ENCODE results near the gene GPANK1. TPM values are rescaled to one million over a fixed set of nuclear protein-coding genes. Genes with fewer than 3 reads are reported as not detected.

Gene GPANK1
- total and polyA plus RNA-seq, 12 donors, result 7.4 to 61.2 (median 17.2) TPM

DNA sequence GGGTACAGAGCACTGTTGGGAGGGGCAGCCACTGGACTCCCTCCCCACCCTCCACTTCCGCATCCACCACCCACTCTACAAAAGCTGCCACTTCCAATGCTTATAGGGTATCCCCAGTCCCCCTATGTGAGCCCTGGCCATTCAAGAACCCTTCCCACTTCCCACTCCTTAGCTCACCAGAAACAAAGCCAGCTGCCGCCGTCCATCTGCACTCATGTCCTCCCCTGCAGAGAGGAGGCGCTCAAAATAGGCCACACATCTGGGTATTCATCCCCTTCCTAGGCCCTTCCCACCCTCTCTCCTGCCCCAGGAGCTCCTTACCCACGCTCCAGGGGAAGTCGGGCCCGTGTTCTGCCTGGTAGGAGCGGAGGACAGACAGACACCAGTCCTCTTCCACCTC lies 22.5 kb upstream of the GPANK1 start:
- Histone ChIP-seq H3K36me3 (replicated peaks in 1 of 2) (peaks cover 0 to 67% of the 10 kb centered on the region in 2 donors), H3K27me3 (no peaks in the 10 kb centered on the region), H3K4me1 (replicated peaks in 1 of 2) (no peaks in the 10 kb centered on the region), H3K4me3 (no peak overlapping the region), H3K27ac (no peak overlapping the region), H3K9me3 (replicated peaks in 1 of 3) (no peaks in the 10 kb centered on the region)
- DNase-seq, result no peak
- WGBS, 4 donors, result 88 to 95% (median 90%) methylated on average over 8 of the region's 8 CpGs
- intact Hi-C loops (cut with DNase I), result loop anchor here (5.0 to 10.0 kb wide), 2 partner anchors 147 to 150 kb away; no protein-coding TSS in a partner anchor
- no peak for TF ChIP-seq CTCF (IDR thresholded peaks at IDR 0.05)
- TF ChIP-seq POLR2A (IDR thresholded peaks at IDR 0.05), result no peak

GRCh38 chr6:31686483-31686882 lies 21.7 kb upstream of the GPANK1 start:
- Histone ChIP-seq H3K27me3 (no peaks in the 10 kb centered on the region), H3K4me1 (replicated peaks in 1 of 2) (no peaks in the 10 kb centered on the region), H3K27ac (no peak overlapping the region), H3K9me3 (replicated peaks in 1 of 3) (no peaks in the 10 kb centered on the region), H3K4me3 (no peak overlapping the region), H3K36me3 (replicated peaks in 1 of 2) (peaks cover 0 to 58% of the 10 kb centered on the region in 2 donors)
- WGBS, 4 donors, result 73 to 93% (median 92%) methylated on average over 5 of the region's 5 CpGs
- no peak for DNase-seq
- TF ChIP-seq CTCF (IDR thresholded peaks at IDR 0.05) (no peak), POLR2A (IDR thresholded peaks at IDR 0.05) (no peak)
- intact Hi-C loops (cut with DNase I), result loop anchor here (5.0 to 10.0 kb wide), 2 partner anchors 148 to 151 kb away; no protein-coding TSS in a partner anchor

- Histone ChIP-seq H3K4me1 (replicated peaks in 1 of 2) (peaks cover 9 to 10% of the 10 kb centered on the region in 2 donors), H3K27me3 (no peaks in the 10 kb centered on the region), H3K36me3 (replicated peaks in 1 of 2) (peaks cover 0 to 29% of the 10 kb centered on the region in 2 donors), H3K9me3 (replicated peaks in 1 of 3) (no peaks in the 10 kb centered on the region), H3K4me3 (no peak overlapping the region), H3K27ac (peak overlapping the region in 1 of 5 donors; percentile 31)
- 72 to 83% (median 78%) methylated on average over 13 of the region's 13 CpGs for WGBS, 4 donors
- no peak for TF ChIP-seq CTCF (IDR thresholded peaks at IDR 0.05)
- TF ChIP-seq POLR2A (IDR thresholded peaks at IDR 0.05), result no peak
- no peak for DNase-seq
- intact Hi-C loops (cut with DNase I), result loop anchor here in 1 of 2 donors (5.0 to 10.0 kb wide), 2 partner anchors 84 to 151 kb away; no protein-coding TSS in a partner anchor
These were observed 18.8 kb upstream of the GPANK1 start for GRCh38 chr6:31683591-31683990.

GRCh38 chr6:31681135-31681671 lies 16.4 kb upstream of the GPANK1 start:
- TF ChIP-seq POLR2A (IDR thresholded peaks at IDR 0.05) (no peak), CTCF (IDR thresholded peaks at IDR 0.05) (peak in 2 of 6 experiments; percentile 5 to 8)
- intact Hi-C loops (cut with DNase I), result loop anchor here in 1 of 2 donors (5.0 to 10.0 kb wide), 2 partner anchors 86 to 154 kb away; no protein-coding TSS in a partner anchor
- H3K9me3 ChIP-seq (replicated peaks in 1 of 3), result no peaks in the 10 kb centered on the region
- H3K27ac ChIP-seq, result peak overlapping the region in 3 of 5 donors; percentile 47 to 62 (median 59)
- peaks cover 9 to 10% of the 10 kb centered on the region in 2 donors for H3K4me1 ChIP-seq (replicated peaks in 1 of 2)
- no peaks in the 10 kb centered on the region for H3K27me3 ChIP-seq
- DNase-seq, result peak in 3 of 7 donors; percentile 28 to 42 (median 37)
- peaks cover 0 to 6% of the 10 kb centered on the region in 2 donors for H3K36me3 ChIP-seq (replicated peaks in 1 of 2)
- 5 to 9% (median 7%) methylated on average over 7 to 40 of the region's 40 CpGs for WGBS, 4 donors
- peak overlapping the region in 3 of 4 donors; percentile 20 to 55 (median 27) for H3K4me3 ChIP-seq

All from adrenal gland (tissue), 12 donors.